Renal cortical epithelial cell (primary cell): ENCODE data around the gene CYFIP1. TPM values are rescaled to one million over a fixed set of nuclear protein-coding genes. Genes with fewer than 3 reads are reported as not detected.

Experiments
- total RNA-seq: library from RNA; depleted of rRNA; stranded (reverse); fragments of >200 nt; gene quantifications from 2 replicates; pipeline ENCODE4 v1.2.3, GENCODE V29; 2014

CYFIP1 gene
- total RNA-seq, 1 donor from 2014 or later, result 171 TPM

Other genes starting within 250 kb of the CYFIP1 start
- gene NIPA1, start 193.7 kb downstream of the CYFIP1 start, total RNA-seq, result 14.8 and 17.7 TPM in 2 replicates
- gene NIPA2, start 141.7 kb downstream of the CYFIP1 start, total RNA-seq, result 78.0 and 85.1 TPM in 2 replicates
- gene TUBGCP5, start 59.2 kb upstream of the CYFIP1 start, total RNA-seq, result 21.5 and 21.9 TPM in 2 replicates
- not detected in 2 replicates for gene GOLGA6L1, start 156.5 kb upstream of the CYFIP1 start, total RNA-seq